HG03460 (cell line): ENCODE results near the gene ADAMTSL1.

ENCODE experiments used
- ATAC-seq: cut with Tn5 transposase; IDR thresholded peaks from one replicate; pipeline ENCODE4 v1.9.1; 2021; ENCODE audit not compliant: unreplicated experiment

The ADAMTSL1 gene

GRCh38 chr9:18473652-18474279, at the start of gene ADAMTSL1:
Gene ADAMTSL1 (plus strand): TSS chr9:18474153. CDS start chr9:18474233, 80 bp downstream.
- no peak for ATAC-seq

GRCh38 chr9:18427691-18428090, 46.3 kb upstream of the ADAMTSL1 start:
- ATAC-seq, result no peak

- no peak for ATAC-seq
Observed at GRCh38 chr9:18428661-18429060, 45.3 kb upstream of the ADAMTSL1 start.

GRCh38 chr9:18429070-18429469, 44.9 kb upstream of the ADAMTSL1 start:
- no peak for ATAC-seq

GRCh38 chr9:18433620-18434019, 40.3 kb upstream of the ADAMTSL1 start:
- ATAC-seq, result no peak

GRCh38 chr9:18437315-18438201, 36.4 kb upstream of the ADAMTSL1 start:
- ATAC-seq, result no peak

GRCh38 chr9:18438300-18438925, 35.5 kb upstream of the ADAMTSL1 start:
- no peak for ATAC-seq

GRCh38 chr9:18438951-18439350, 35.0 kb upstream of the ADAMTSL1 start:
- no peak for ATAC-seq

GRCh38 chr9:18441261-18441660, 32.7 kb upstream of the ADAMTSL1 start:
- no peak for ATAC-seq

GRCh38 chr9:18442629-18443491, 31.1 kb upstream of the ADAMTSL1 start:
- ATAC-seq, result peak; percentile 97

GRCh38 chr9:18447131-18447530, 26.8 kb upstream of the ADAMTSL1 start:
- no peak for ATAC-seq

- no peak for ATAC-seq
Observed at GRCh38 chr9:18447541-18447940, 26.4 kb upstream of the ADAMTSL1 start.

- ATAC-seq, result no peak
Observed at GRCh38 chr9:18448101-18448500, 25.9 kb upstream of the ADAMTSL1 start.

- no peak for ATAC-seq
Observed at GRCh38 chr9:18451406-18451805, 22.5 kb upstream of the ADAMTSL1 start.

- no peak for ATAC-seq
Observed at GRCh38 chr9:18452276-18452675, 21.7 kb upstream of the ADAMTSL1 start.

- ATAC-seq, result no peak
Observed at GRCh38 chr9:18456624-18457237, 17.2 kb upstream of the ADAMTSL1 start.

- no peak for ATAC-seq
Observed at GRCh38 chr9:18457510-18457909, 16.4 kb upstream of the ADAMTSL1 start.

- ATAC-seq, result no peak
Observed at GRCh38 chr9:18459962-18460584, 13.9 kb upstream of the ADAMTSL1 start.

- ATAC-seq, result no peak
Observed at GRCh38 chr9:18461496-18461895, 12.5 kb upstream of the ADAMTSL1 start.

- ATAC-seq, result no peak
Observed at GRCh38 chr9:18463991-18464390, 10.0 kb upstream of the ADAMTSL1 start.
